Stomach (tissue), 9 donors: ENCODE data around the gene FAM120B. TPM values are rescaled to one million over a fixed set of nuclear protein-coding genes. Genes with fewer than 3 reads are reported as not detected.

Experiments used
- DNase-seq, 2 donors: peaks; one replicate each; pipeline versions ENCODE4 v3.0.0 to v3.0.0-alpha.2; 2013 to 2019
- H3K27ac ChIP-seq, 5 donors: fragments of 200-600 bp in 4 of 5; sonication (generic) in 4 of 5; one replicate each; pipeline ENCODE4 v1.5.1; 2013 to 2019; ENCODE audit warnings: mild to moderate bottlenecking in 1 of 5, moderate library complexity in 1 of 5
- H3K27me3 ChIP-seq, 3 donors: fragments of 200-600 bp; sonication (generic); one replicate each; pipeline ENCODE4 v1.5.1; 2017 to 2019; ENCODE audit warnings: mixed run types in 1 of 3
- H3K36me3 ChIP-seq, 4 donors: fragments of 200-600 bp; sonication (generic); 1 replicate in 3 of 4; 2 replicates in 1 of 4; pipeline ENCODE4 v1.5.1; 2016 to 2019
- H3K4me1 ChIP-seq, 4 donors: fragments of 200-600 bp; sonication (generic); one replicate each; pipeline ENCODE4 v1.5.1; 2016 to 2019
- H3K4me3 ChIP-seq, 4 donors: fragments of 200-600 bp; sonication (generic) in 3 of 4; one replicate each; pipeline ENCODE4 v1.5.1; 2016 to 2019; ENCODE audit warnings: mild to moderate bottlenecking in 1 of 4
- H3K9me3 ChIP-seq, 4 donors: fragments of 200-600 bp; sonication (generic); one replicate each; pipeline ENCODE4 v1.5.1; 2016 to 2019
- CTCF ChIP-seq, 7 experiments: fragments of 450-650 bp in 4 of 7; fragments of 200-600 bp in 3 of 7; sonication (generic) in 3 of 7; IDR thresholded peaks; one replicate each; pipeline ENCODE4 v1.5.1; 2016 to 2019; ENCODE audit warnings: antibody characterized with exemption in 7 of 7, control low read depth in 2 of 7, mild to moderate bottlenecking in 1 of 7
- EP300 ChIP-seq: sonication (generic); formaldehyde crosslinking; IDR thresholded peaks from one replicate; pipeline ENCODE4 v1.6.1; 2017; ENCODE audit warnings: antibody characterized with exemption
- POLR2A ChIP-seq, 4 donors: fragments of 450-650 bp; IDR thresholded peaks; one replicate each; pipeline ENCODE4 v1.6.1; 2016; ENCODE audit warnings: antibody characterized with exemption in 4 of 4, control low read depth in 2 of 4, mild to moderate bottlenecking in 1 of 4, moderate library complexity in 1 of 4
- POLR2AphosphoS5 ChIP-seq, 3 donors: sonication (generic); formaldehyde crosslinking; IDR thresholded peaks; one replicate each; pipeline ENCODE4 v1.6.1; 2016; ENCODE audit warnings: antibody characterized with exemption in 3 of 3
- WGBS, 5 donors: extraction: QIAGEN DNeasy Blood & Tissue Kit in 3 of 5; methylation state at CpG; one replicate each; pipeline versions ENCODE4 v1.1.5 to v1.1.7; 2013 to 2018; 5-methylcytosine and 5-hydroxymethylcytosine counted together
- intact Hi-C: fragments of 100-400 bp; cut with DNase I; formaldehyde crosslinking; loops from one replicate; pipeline ENCODE4 v1.15.1; 2023; ENCODE audit warnings: low total_unique reads
- polyA plus RNA-seq, 3 donors: library from polyadenylated mRNA; stranded (reverse); fragments of 200-250 nt; gene quantifications; one replicate each; pipeline ENCODE4 v1.2.3, GENCODE V29; 2013
- total RNA-seq, 5 donors: library from RNA; depleted of rRNA; stranded (reverse); fragments of >200 nt; gene quantifications; one replicate each; pipeline versions ENCODE4 v1.1.0 to v1.2.3, GENCODE V29; 2014 to 2016
- donor health status: healthy with polysubstance abuse.
- donor health status: Bipolar disorder and iron deficiency.
- donor health status: healthy.

FAM120B gene
- total and polyA plus RNA-seq, 8 donors, result 6.4 to 66.5 (median 27.3) TPM

GRCh38 chr6:170404036-170404435, 97.5 kb downstream of the FAM120B start:
- H3K4me1 ChIP-seq, result no peaks in the 10 kb centered on the region
- no peaks in the 10 kb centered on the region for H3K27me3 ChIP-seq
- H3K27ac ChIP-seq, result no peak overlapping the region
- intact Hi-C loops, result no loop called here
- no peak overlapping the region for H3K4me3 ChIP-seq
- 71 to 80% (median 76%) methylated on average over 9 of the region's 9 CpGs for WGBS, 5 donors
- H3K9me3 ChIP-seq, result no peaks in the 10 kb centered on the region
- H3K36me3 ChIP-seq, result peaks cover 11 to 78% (median 77%) of the 10 kb centered on the region in 4 donors
- TF ChIP-seq EP300 (no peak), POLR2A (IDR thresholded peaks at IDR 0.05) (no peak), CTCF (IDR thresholded peaks at IDR 0.05) (no peak), POLR2AphosphoS5 (IDR thresholded peaks at IDR 0.05) (no peak)
- no peak for DNase-seq

GRCh38 chr6:170404697-170405096, 98.1 kb downstream of the FAM120B start:
- H3K27ac ChIP-seq, result no peak overlapping the region
- no peak for TF ChIP-seq EP300
- no peak for TF ChIP-seq POLR2AphosphoS5 (IDR thresholded peaks at IDR 0.05)
- no peak for TF ChIP-seq POLR2A (IDR thresholded peaks at IDR 0.05)
- TF ChIP-seq CTCF (IDR thresholded peaks at IDR 0.05), result no peak
- no peak overlapping the region for H3K4me3 ChIP-seq
- no peaks in the 10 kb centered on the region for H3K4me1 ChIP-seq
- no peak for DNase-seq
- peaks cover 11 to 76% (median 73%) of the 10 kb centered on the region in 4 donors for H3K36me3 ChIP-seq
- WGBS, 5 donors, result 78 to 89% (median 82%) methylated on average over 6 of the region's 6 CpGs
- intact Hi-C loops, result no loop called here
- H3K9me3 ChIP-seq, result no peaks in the 10 kb centered on the region
- H3K27me3 ChIP-seq, result no peaks in the 10 kb centered on the region

GRCh38 chr6:170405311-170405975, 98.9 kb downstream of the FAM120B start:
- no peak for DNase-seq
- Histone ChIP-seq H3K27me3 (no peaks in the 10 kb centered on the region), H3K27ac (no peak overlapping the region), H3K36me3 (peaks cover 11 to 70% (median 66%) of the 10 kb centered on the region in 4 donors), H3K4me3 (no peak overlapping the region), H3K4me1 (no peaks in the 10 kb centered on the region), H3K9me3 (peaks cover 0 to 5% (median 0%) of the 10 kb centered on the region in 4 donors)
- TF ChIP-seq POLR2AphosphoS5 (IDR thresholded peaks at IDR 0.05) (no peak), POLR2A (IDR thresholded peaks at IDR 0.05) (no peak), EP300 (no peak), CTCF (IDR thresholded peaks at IDR 0.05) (no peak)
- intact Hi-C loops, result no loop called here
- WGBS, 5 donors, result 84 to 89% (median 86%) methylated on average over 8 of the region's 8 CpGs

GRCh38 chr6:170407200-170407599, 100.6 kb downstream of the FAM120B start:
- Histone ChIP-seq H3K27ac (no peak overlapping the region), H3K4me3 (no peak overlapping the region), H3K9me3 (peaks cover 0 to 19% (median 0%) of the 10 kb centered on the region in 4 donors), H3K27me3 (no peaks in the 10 kb centered on the region), H3K36me3 (peaks cover 11 to 52% (median 48%) of the 10 kb centered on the region in 4 donors), H3K4me1 (no peaks in the 10 kb centered on the region)
- intact Hi-C loops, result no loop called here
- DNase-seq, result peak in 1 of 2 donors; percentile 13
- 74 to 91% (median 86%) methylated on average over 12 to 13 of the region's 13 CpGs for WGBS, 5 donors
- TF ChIP-seq POLR2A (IDR thresholded peaks at IDR 0.05) (no peak), CTCF (IDR thresholded peaks at IDR 0.05) (no peak), POLR2AphosphoS5 (IDR thresholded peaks at IDR 0.05) (no peak), EP300 (no peak)
